Measurements from ENCODE around the gene PHLDA3. TPM values are rescaled to one million over a fixed set of nuclear protein-coding genes. Genes with fewer than 3 reads are reported as not detected.

Gene PHLDA3
- polyA plus RNA-seq, 1 donor, result 9.6 TPM

- DNase-seq, result no peak
These were observed 35.4 kb downstream of the PHLDA3 start for GRCh38 chr1:201433609-201434008.

- no peak for DNase-seq
These were observed 38.2 kb downstream of the PHLDA3 start for GRCh38 chr1:201430776-201431175.

- no peak for DNase-seq
These were observed 39.1 kb downstream of the PHLDA3 start for GRCh38 chr1:201429736-201430501.

GRCh38 chr1:201427963-201428362 lies 41.0 kb downstream of the PHLDA3 start:
- no peak for DNase-seq

- DNase-seq, result no peak
These were observed 42.3 kb downstream of the PHLDA3 start for GRCh38 chr1:201426479-201427310.

- no peak for DNase-seq
These were observed 44.8 kb downstream of the PHLDA3 start for GRCh38 chr1:201424146-201424545.

- DNase-seq, result no peak
These were observed 45.3 kb downstream of the PHLDA3 start for GRCh38 chr1:201423655-201424054.

- DNase-seq, result no peak
These were observed 46.5 kb downstream of the PHLDA3 start for GRCh38 chr1:201422436-201423030.

- no peak for DNase-seq
These were observed 47.0 kb downstream of the PHLDA3 start for GRCh38 chr1:201422026-201422425.

- no peak for DNase-seq
These were observed 47.9 kb downstream of the PHLDA3 start for GRCh38 chr1:201421041-201421440.

- DNase-seq, result no peak
These were observed 48.4 kb downstream of the PHLDA3 start for GRCh38 chr1:201420608-201421002.

- DNase-seq, result no peak
These were observed 49.0 kb downstream of the PHLDA3 start for GRCh38 chr1:201419746-201420607.

GRCh38 chr1:201419256-201419655 lies 49.7 kb downstream of the PHLDA3 start:
- DNase-seq, result no peak

GRCh38 chr1:201418461-201418860 lies 50.5 kb downstream of the PHLDA3 start:
- DNase-seq, result no peak

Other genes starting within 250 kb of the PHLDA3 start
- 0.10 TPM for gene PKP1, start 185.7 kb downstream of the PHLDA3 start, polyA plus RNA-seq (ENCODE audit: insufficient read length)
- gene TNNT2, start 91.5 kb downstream of the PHLDA3 start, polyA plus RNA-seq (ENCODE audit: insufficient read length), result 56.4 TPM
- gene LAD1, start 69.9 kb downstream of the PHLDA3 start, polyA plus RNA-seq (ENCODE audit: insufficient read length), result 28.4 TPM
- gene TNNI1, start 47.5 kb downstream of the PHLDA3 start, polyA plus RNA-seq (ENCODE audit: insufficient read length), result 58.4 TPM
- gene CSRP1, start 37.9 kb upstream of the PHLDA3 start, polyA plus RNA-seq (ENCODE audit: insufficient read length), result 134 TPM
- gene NAV1, start 69.9 kb upstream of the PHLDA3 start, polyA plus RNA-seq (ENCODE audit: insufficient read length), result 21.6 TPM

All from left kidney (tissue), 2 donors.